ENCODE data around the gene THOC2. TPM values are rescaled to one million over a fixed set of nuclear protein-coding genes. Genes with fewer than 3 reads are reported as not detected.

The THOC2 gene
- total RNA-seq, 2 donors from 2014 or later: 88.8 to 93.2 TPM

- DNase-seq: no peak
- Histone ChIP-seq H3K27me3 (ENCODE audit: control insufficient read depth, insufficient read depth, low read length, poor library complexity, severe bottlenecking) (no peaks in the 10 kb centered on the region), H3K4me1 (ENCODE audit: control insufficient read depth, insufficient read depth, low read length) (no peaks in the 10 kb centered on the region), H3K9me3 (ENCODE audit: control insufficient read depth, low read length) (no peaks in the 10 kb centered on the region), H3K9ac (ENCODE audit: extremely low read depth, low read length, poor library complexity, severe bottlenecking) (no peak overlapping the region), H3K4me3 (ENCODE audit: low read length) (no peak overlapping the region), H3K27ac (ENCODE audit: low read depth, low read length) (no peak overlapping the region), H3K36me3 (ENCODE audit: control insufficient read depth, insufficient read depth, low read length) (peaks cover 37% of the 10 kb centered on the region)
- TF ChIP-seq, protein P1, sequence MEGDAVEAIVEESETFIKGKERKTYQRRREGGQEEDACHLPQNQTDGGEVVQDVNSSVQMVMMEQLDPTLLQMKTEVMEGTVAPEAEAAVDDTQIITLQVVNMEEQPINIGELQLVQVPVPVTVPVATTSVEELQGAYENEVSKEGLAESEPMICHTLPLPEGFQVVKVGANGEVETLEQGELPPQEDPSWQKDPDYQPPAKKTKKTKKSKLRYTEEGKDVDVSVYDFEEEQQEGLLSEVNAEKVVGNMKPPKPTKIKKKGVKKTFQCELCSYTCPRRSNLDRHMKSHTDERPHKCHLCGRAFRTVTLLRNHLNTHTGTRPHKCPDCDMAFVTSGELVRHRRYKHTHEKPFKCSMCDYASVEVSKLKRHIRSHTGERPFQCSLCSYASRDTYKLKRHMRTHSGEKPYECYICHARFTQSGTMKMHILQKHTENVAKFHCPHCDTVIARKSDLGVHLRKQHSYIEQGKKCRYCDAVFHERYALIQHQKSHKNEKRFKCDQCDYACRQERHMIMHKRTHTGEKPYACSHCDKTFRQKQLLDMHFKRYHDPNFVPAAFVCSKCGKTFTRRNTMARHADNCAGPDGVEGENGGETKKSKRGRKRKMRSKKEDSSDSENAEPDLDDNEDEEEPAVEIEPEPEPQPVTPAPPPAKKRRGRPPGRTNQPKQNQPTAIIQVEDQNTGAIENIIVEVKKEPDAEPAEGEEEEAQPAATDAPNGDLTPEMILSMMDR (conservative IDR thresholded peaks at IDR 0.05): no peak
- peaks cover 37% of the 10 kb centered on the region for H3K36me3 Mint-ChIP-seq (ENCODE audit: low read depth)
- no peak overlapping the region for H3K4me3 Mint-ChIP-seq
- no peak overlapping the region for H3K27ac Mint-ChIP-seq
- H3K4me1 Mint-ChIP-seq: no peaks in the 10 kb centered on the region
- WGBS, 2 experiments (ENCODE audit: insufficient coverage in 1 of 2, insufficient read length in 1 of 2): 92% methylated on average over 1 of the region's 1 CpG; no CpG with 5 or more reads in 1 of the 2 experiments
- no peaks in the 10 kb centered on the region for H3K27me3 Mint-ChIP-seq (ENCODE audit: insufficient read depth)
- H3K9me3 Mint-ChIP-seq: peaks cover 40% of the 10 kb centered on the region
Observed at GRCh38 chrX:123607270-123607669, 125.6 kb downstream of the THOC2 start.

- Mint-ChIP-seq H3K27ac (no peak overlapping the region), H3K9me3 (peaks cover 43% of the 10 kb centered on the region), H3K4me3 (no peak overlapping the region), H3K4me1 (no peaks in the 10 kb centered on the region), H3K27me3 (ENCODE audit: insufficient read depth) (no peaks in the 10 kb centered on the region), H3K36me3 (ENCODE audit: low read depth) (peaks cover 43% of the 10 kb centered on the region)
- TF ChIP-seq, protein P1 (conservative IDR thresholded peaks at IDR 0.05): no peak
- no peak overlapping the region for H3K9ac ChIP-seq (ENCODE audit: extremely low read depth, low read length, poor library complexity, severe bottlenecking)
- H3K9me3 ChIP-seq (ENCODE audit: control insufficient read depth, low read length): no peaks in the 10 kb centered on the region
- no peak for DNase-seq
- no peaks in the 10 kb centered on the region for H3K27me3 ChIP-seq (ENCODE audit: control insufficient read depth, insufficient read depth, low read length, poor library complexity, severe bottlenecking)
- H3K27ac ChIP-seq (ENCODE audit: low read depth, low read length): no peak overlapping the region
- H3K4me1 ChIP-seq (ENCODE audit: control insufficient read depth, insufficient read depth, low read length): no peaks in the 10 kb centered on the region
- WGBS, 2 experiments (ENCODE audit: insufficient coverage in 1 of 2, insufficient read length in 1 of 2): 92 to 100% methylated on average over 1 to 5 of the region's 5 CpGs
- no peak overlapping the region for H3K4me3 ChIP-seq (ENCODE audit: low read length)
- H3K36me3 ChIP-seq (ENCODE audit: control insufficient read depth, insufficient read depth, low read length): peaks cover 31% of the 10 kb centered on the region
Observed at GRCh38 chrX:123603491-123603890, 129.4 kb downstream of the THOC2 start.

DNA sequence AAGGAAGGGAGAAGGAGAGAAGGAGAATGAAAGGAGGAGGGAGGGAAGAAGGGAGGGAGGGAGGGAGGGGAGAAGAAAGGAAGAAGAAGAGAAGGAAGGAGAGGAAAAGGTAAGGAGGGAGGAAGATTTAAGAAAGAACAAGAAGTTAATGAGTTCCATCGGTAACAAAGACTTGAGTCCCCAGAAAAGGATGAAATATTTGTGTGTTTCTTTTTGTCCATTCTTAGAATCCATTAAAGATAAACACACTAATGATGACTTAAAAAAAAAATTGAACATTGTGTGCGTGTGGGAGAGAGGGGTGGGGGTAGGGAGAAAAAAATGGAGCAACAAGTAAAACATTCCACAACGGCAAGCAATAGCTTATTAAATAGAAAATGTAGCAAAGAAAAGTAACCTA, 131.4 kb downstream of the THOC2 start:
- Histone ChIP-seq H3K4me3 (ENCODE audit: low read length) (no peak overlapping the region), H3K36me3 (ENCODE audit: control insufficient read depth, insufficient read depth, low read length) (peaks cover 25% of the 10 kb centered on the region), H3K9me3 (ENCODE audit: control insufficient read depth, low read length) (no peaks in the 10 kb centered on the region), H3K27me3 (ENCODE audit: control insufficient read depth, insufficient read depth, low read length, poor library complexity, severe bottlenecking) (no peaks in the 10 kb centered on the region), H3K27ac (ENCODE audit: low read depth, low read length) (no peak overlapping the region), H3K4me1 (ENCODE audit: control insufficient read depth, insufficient read depth, low read length) (no peaks in the 10 kb centered on the region), H3K9ac (ENCODE audit: extremely low read depth, low read length, poor library complexity, severe bottlenecking) (no peak overlapping the region)
- WGBS, 2 experiments (ENCODE audit: insufficient coverage in 1 of 2, insufficient read length in 1 of 2): 100% methylated on average over 1 of the region's 3 CpGs; no CpG with 5 or more reads in 1 of the 2 experiments
- Mint-ChIP-seq H3K4me3 (no peak overlapping the region), H3K27me3 (ENCODE audit: insufficient read depth) (no peaks in the 10 kb centered on the region), H3K36me3 (ENCODE audit: low read depth) (peaks cover 31% of the 10 kb centered on the region), H3K4me1 (no peaks in the 10 kb centered on the region), H3K9me3 (peaks cover 38% of the 10 kb centered on the region), H3K27ac (no peak overlapping the region)
- DNase-seq: no peak
- TF ChIP-seq, protein P1 (conservative IDR thresholded peaks at IDR 0.05): no peak
